B cell (primary cell): Measurements from ENCODE around the gene RAB11FIP3.

ENCODE experiments used
- CTCF ChIP-seq: fragments of 200-600 bp; IDR thresholded peaks from one replicate; pipeline ENCODE4 v1.8.0; 2022; ENCODE audit warnings: antibody characterized with exemption, mild to moderate bottlenecking
- EZH2 ChIP-seq: IDR thresholded peaks from 2 replicates; pipeline ENCODE4 v1.6.1; 2012; ENCODE audit warnings: borderline replicate concordance, low read depth, mild to moderate bottlenecking, moderate library complexity, low read length; ENCODE audit not compliant: insufficient read depth, poor library complexity, severe bottlenecking

GRCh38 chr16:490768-491167, 65.3 kb downstream of the RAB11FIP3 start:
- TF ChIP-seq CTCF (no peak), EZH2 (no peak)
